Activated CD8-positive, alpha-beta memory T cell treated with anti-CD3 and anti-CD28 coated beads, Interleukin-2, amount 50 U/mL, for 48 hours (primary cell): ENCODE results near the gene TCF20.

ENCODE experiments used
- DNase-seq: peaks from one replicate; pipeline ENCODE4 v3.0.0-alpha.2; 2020

The TCF20 gene

GRCh38 chr22:42256930-42257329 is 13.5 kb downstream of the TCF20 start:
- no peak for DNase-seq

DNA sequence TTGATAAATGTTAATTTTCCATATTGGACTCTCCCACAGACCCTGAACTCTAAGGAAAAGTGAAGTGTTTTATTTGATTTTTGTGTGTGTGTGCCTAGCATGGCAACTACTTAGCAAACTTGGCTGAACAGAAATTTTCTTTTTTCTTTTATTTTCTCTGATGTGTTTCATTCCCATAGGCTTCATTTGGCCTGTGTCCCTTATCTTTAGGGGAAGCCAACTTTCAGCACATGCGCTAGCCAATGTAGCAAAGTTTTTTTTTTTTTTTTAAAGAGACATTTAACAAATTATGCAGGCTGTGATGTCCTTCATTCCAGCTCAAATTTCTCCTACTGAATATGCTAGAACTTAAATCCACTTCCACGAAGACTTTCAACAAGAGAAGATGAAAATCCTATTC is 14.2 kb downstream of the TCF20 start:
- DNase-seq: no peak

DNA sequence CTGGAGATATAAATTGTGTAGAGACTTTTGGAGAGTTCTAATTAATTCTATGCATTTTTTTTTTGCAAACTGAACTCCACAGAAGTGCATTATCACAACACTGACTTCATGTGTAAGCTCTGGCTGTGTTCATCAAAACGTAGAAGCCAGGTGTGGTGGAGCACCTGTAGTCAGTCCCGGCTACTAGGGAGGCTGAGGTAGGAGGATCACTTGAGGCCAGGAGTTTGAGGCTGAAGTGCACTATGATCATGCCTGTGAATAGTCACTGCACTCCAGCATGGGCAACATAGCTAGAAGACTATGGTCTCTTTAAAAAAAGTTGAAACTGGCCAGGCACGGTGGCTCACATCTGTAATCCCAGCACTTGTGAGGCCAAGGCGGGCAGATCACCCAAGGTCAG is 20.6 kb downstream of the TCF20 start:
- DNase-seq: no peak

DNA sequence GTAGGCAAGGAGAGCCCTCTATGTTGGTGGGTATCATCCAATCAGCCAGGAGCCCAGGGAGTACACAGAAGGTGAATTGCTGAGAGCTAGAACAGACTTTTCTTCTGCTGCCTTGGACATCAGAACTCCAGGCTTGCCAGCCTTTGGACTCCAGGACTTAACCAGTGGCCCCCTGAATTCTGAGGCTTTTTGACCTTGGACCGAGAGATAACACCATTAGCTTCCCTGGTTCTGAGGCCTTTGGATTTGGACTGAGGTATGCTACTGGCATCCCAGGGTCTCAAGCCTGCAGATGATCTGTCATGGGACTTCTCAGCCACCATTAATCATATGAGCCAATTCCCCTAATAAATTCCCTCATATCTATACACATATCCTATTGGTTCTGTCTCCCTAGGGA is 21.5 kb downstream of the TCF20 start:
- DNase-seq: no peak

DNA sequence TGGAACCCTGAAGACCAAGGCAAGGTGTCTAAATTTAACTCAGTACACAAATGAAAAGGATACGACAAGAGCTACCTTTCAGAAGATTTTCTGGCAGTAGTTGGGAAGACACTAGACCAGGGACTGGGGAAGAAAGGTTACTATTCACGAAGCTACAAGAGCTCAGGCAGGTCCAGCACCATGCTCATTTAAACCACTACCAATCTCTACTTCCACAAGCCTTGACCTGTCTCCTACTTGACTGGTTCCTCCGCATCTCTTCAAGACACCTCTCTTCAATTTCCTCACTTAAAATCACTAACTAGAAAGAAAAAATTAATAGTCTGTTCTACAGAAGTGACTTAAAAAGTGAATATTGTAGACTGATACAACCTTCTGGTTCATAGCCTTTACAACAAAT is 22.9 kb downstream of the TCF20 start:
- no peak for DNase-seq

DNA sequence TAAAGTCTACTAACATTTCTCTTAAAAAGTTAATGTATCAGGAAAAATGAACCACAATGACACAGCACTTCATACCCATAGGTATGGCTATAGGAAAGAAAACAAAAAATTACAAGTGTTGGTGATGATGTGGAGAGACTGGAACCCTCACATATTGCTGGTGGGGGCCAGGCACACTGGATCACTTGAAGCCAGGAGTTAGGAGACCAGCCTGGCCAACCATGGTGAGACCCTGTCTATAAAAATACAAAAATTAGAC is 26.7 kb downstream of the TCF20 start:
- DNase-seq: no peak

DNA sequence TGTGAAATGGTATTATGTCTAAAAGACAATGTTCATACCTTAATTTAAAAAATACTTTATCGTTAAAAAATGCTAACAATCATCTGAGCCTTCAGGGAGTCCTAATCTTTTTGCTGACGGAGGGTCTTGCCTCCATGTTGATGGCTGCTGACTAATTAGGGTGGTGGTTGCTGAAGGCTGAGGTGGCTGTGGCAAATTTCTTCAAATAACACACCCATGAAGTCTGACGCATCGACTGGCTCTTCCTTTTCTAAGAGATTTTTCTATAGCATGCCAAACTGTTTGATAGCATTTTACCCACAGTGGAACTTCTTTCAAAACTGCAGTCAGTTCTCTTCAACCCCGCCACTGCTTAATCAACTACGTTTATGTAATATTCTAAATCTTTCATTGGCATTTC is 33.6 kb downstream of the TCF20 start:
- DNase-seq: no peak

DNA sequence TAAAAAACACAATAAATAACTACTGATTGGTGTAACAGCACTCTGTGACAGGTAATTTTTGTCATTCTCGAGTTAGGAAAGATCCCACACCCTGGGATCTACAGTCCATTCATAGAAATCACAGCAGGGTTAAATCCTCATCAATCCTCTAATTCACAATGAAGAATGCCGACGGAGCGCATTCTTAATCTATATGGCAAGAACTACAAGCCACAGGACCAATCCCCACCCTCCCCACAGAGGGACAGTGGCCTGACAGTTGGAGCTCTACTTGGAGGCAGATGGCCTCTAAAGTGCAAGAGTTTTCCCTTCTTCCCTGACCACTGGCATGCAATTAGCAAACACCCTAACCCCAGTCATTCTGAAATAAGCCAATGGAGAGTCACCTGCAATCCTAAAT is 34.2 kb downstream of the TCF20 start:
- no peak for DNase-seq

- DNase-seq: no peak
These were observed 36.6 kb downstream of the TCF20 start for GRCh38 chr22:42233879-42234278.

DNA sequence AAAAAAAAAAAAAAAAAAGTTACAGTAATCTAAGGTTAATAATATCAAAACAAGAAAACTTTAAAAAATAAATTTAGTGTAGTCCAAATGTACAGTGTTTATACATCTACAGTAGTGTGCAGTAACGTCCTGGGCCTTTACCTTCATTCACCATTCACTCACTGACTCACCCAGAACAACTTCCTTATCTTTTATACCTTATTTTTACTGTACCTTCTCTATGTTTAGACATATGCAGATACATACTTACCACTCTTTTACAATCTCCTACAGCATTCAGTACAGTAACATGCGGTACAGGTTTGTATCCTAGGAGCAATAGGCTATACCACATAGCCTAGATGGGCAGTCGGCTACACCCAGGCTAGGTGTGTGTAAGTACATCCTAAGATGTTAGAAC is 38.5 kb downstream of the TCF20 start:
- DNase-seq: no peak

DNA sequence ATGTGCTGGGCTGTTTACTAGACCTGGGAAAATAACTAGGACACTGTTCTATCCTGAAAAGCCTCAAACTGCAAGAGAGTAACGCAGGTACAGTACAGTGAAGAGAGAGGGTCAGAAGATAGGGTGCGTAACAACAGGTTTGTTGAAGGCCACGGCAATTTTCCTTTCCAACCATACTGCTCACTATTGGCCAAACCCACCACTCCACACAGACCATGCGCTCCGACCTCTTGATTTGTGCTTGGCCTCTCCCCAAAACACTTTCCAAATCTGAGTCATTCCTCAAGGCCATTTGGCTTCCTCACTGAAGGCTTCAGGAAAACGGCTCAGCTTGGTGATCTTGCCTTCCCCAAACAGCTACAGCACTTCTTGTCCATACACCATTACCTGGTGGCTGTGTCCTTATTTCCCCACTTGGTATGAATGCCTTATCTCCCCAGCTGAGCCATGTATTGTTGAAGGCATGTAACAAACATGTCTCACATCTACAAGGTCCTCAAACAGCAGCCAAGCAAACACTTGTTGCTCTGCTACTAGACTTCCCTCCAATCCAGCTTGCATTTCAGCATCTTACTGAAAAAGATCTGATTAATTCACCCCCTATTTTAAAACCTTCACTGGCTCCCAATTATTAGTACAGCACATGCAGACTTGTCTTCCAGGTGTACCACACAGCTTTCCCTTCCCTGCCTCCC is 40.9 kb downstream of the TCF20 start:
- DNase-seq: no peak

GRCh38 chr22:42228483-42228882 is 42.0 kb downstream of the TCF20 start:
- no peak for DNase-seq

GRCh38 chr22:42227435-42227834 is 43.0 kb downstream of the TCF20 start:
- no peak for DNase-seq

DNA sequence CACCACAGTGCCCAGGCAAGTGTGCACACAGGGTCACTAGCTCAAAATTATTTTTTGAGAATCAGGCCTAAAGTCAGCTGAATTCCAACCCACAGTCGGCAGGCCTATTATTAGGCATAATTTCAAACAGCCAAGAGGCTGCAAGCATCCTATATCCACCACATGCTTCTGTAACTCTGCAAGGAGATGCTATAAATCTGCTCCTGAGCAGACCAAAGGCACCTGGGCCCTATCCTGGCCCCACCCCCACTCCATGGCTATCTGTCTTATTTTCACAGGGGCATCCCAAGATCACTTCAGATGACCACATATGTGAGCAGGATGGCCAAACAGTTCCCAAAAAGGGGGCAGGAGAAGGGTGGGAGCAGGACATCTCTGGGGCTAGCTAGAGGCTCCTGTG is 44.6 kb downstream of the TCF20 start:
- DNase-seq: no peak

DNA sequence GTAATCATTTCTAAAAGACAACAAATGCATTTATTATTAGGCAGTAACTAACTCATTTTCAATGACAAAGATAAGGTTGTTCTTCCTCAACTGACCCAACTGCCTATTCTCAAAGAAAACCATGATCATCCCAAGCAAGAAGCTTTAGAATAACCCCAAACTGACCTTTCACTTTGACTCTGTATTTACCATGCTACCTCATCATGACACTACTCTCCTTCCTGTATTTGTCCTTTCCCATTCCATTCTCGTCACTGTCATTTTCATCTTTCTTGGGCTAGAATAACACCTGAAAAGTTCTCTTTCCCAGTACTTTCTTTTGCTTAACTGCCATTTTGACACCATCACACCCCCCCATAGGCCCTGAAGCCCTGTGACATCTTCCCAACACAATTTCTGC is 48.3 kb downstream of the TCF20 start:
- DNase-seq: no peak
